HG02678 (cell line): ENCODE measurements around the gene BAK1.

Experiments
- ATAC-seq: cut with Tn5 transposase; IDR thresholded peaks from one replicate; pipeline ENCODE4 v1.9.1; 2021; ENCODE audit warnings: mild to moderate bottlenecking, moderate library complexity; ENCODE audit not compliant: unreplicated experiment

Gene BAK1

DNA sequence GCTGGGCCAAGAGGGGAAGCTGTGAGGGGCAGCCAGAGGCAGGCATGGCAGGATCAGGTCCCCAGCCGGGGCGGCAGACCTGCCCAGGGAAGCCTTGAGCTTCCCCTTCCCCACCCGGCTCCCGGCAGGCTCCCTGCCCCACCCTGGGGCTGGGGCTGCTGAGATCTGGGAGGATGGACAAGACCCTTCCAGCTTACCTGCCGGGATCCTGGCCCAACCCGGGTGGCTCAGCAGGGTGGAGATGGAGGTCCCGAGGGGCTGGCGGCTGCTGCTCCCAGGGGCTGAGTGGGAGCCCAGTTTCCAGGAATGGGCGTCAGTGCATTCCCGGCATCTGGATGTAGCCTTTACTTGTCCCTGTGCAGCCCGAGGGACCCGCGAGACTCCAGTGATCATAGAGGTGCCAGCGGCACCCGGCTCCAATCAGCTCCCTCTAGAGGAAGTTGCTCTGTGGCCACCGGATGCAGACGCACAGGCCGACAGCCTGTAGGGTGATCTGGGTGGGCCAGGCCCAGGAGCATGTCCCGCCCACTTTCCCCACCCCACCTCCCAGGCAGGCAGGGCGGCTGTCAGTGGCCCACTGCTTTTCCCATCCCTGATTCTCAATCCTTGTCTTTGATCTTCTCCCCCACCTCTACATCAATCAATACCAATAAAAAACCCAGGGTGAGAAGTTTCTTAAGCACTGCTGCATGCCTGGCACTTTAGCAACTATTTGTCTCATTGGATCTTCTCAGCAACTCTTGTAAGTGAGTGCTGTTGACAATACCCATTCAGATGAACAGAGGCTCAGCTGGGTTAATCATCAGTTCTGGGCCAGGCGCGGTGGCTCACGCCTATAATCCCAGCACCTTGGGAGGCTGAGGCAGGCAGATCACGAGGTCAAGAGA lies at the start of gene BAK1:
TSS of gene BAK1 (minus strand) at position 449 of the 887 bp plus-strand sequence. CDS start 2,672 bp downstream, outside the sequence.
- ATAC-seq: peak; percentile 96

DNA sequence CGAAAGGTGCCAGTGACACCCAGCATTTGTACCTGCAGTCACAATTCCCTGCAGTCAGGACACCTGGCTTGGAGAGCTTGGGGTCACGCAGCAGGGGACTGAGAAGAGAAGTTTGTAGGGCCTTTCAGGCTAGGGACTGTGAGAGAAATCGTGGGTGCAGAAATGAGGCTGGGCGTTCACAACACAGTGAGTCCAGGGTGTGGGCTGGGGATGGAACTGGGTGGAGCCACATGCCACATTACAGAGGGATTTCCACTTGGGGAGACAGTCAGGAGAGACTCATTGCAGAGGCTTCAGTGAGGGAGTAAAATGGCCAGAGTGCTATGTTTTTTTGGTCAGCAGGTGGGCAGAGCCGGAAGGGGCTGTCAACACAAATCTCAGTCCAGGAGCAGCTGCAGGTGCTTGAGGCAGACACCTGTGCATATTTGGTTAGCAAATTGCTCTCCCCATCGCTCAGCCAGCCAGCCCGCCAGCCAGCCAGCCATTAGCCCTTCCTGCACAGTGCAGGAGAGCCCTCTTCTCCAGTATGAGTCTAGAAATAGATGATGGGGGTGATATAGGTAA lies 48.4 kb upstream of the BAK1 start:
- ATAC-seq: no peak

- ATAC-seq: no peak
Observed at GRCh38 chr6:33627876-33628275, 47.8 kb upstream of the BAK1 start.

GRCh38 chr6:33624856-33625255 lies 44.8 kb upstream of the BAK1 start:
- ATAC-seq: no peak

DNA sequence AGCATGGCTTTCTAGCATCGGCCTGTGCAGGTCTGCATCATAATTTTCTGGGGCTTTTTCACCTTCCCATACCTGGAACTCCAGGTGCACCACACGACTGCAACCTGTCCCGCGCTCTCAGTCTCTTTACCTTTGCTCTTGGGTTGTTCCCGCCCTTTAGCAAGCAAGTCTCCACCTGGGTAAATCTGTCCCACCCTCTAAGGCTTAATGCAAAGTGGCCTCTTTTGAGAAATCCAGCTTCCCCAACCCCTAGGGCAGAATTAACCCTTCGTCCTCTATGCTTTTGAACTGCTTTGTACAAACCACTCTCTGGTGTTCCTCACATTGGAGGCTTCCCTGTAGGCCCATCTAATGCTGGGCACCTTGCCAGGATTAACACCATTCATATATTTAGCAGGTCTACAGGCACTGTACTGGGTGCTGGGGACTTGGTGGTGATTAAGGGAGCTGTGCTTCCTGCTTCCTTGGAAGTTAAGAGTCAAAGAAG lies 43.9 kb upstream of the BAK1 start:
- no peak for ATAC-seq

DNA sequence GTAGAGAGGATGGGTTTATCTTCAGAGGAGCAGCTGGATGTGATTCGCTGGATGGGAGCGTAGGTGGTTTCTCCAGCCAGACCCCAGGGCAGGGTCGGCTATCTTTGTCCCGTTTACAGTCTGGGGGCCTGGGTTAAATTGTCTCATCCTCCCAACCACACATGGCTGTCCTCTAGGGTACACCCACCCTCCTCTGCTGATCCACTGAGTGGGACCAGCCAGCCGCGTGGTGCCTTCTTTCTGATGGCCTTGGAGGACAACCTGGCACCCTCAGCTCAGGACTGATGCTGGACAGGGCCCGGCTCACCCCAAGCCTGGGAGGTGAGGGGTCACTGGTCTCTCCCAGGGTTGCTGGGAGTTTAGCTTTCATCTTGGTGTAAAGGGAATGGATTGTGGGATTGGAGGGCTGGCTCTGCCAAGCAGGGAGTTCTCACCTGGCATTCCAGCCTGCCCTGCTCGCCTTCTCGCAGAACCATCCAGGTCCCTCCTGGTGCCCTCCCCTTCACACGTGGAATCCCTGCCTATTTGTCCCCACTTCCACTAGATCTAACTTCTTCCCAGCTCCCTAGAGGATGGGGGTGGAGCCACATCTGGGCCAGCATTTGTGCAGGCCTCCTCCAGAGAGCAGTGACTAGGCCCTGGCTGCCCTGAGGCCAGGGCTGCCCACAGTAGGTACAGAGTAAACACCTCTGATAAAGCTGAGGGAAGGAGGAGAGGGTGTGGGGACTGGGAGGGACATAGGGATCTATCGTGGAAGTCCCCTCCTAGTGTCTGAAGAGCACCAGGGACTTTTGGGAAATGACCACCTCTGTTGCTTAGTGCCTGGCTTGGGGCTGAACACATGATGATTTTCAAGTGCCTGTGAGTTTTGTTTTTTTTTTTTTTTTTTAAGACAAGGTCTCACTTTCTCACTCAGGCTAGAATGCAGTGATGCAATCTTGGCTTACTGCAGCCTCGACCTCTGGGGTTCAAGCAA lies 42.7 kb upstream of the BAK1 start:
- ATAC-seq: no peak

DNA sequence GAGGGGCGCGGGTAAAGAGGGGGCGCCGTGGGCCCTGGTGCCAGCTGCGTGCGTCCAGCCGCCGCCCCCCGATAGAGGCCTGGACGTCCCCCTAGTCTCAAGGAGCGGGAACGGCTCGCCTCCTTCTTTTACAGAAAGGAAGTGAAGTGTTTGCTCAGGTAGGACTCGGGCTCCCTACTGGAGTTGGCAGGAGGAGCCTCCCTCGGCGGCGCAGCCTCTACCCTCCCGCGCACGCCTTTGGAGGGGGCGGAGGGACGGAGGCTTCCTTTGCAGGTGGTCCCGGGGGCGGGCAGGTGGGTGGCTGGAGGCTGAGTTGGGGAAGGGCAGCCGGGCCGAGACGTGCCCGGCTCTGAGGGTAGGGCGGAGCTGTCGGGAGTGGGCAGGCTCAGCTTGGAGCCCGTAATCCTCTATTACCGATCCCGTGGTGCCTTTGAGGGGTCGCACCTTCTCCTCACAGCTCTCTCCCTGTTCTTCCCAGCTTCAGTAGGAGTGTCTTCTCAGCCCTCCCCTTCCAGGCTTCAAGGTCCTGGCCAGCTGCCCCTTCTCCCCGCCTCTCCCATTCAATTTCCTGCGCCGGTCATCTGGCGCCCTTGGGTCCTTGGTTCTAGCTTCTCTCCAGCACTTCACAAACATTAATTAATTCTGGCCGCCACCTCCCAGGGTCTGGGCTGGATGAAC lies 41.8 kb upstream of the BAK1 start:
- peak; percentile 20 for ATAC-seq

GRCh38 chr6:33620856-33621710 lies 41.0 kb upstream of the BAK1 start, which contains the start of gene ITPR3:
TSS of gene ITPR3 (plus strand) at chr6:33621322. CDS start at chr6:33621603, 281 bp downstream.
- ATAC-seq: peak; percentile 69

GRCh38 chr6:33620158-33620855 lies 40.2 kb upstream of the BAK1 start:
- no peak for ATAC-seq

GRCh38 chr6:33619166-33619840 lies 39.2 kb upstream of the BAK1 start:
- ATAC-seq: no peak

DNA sequence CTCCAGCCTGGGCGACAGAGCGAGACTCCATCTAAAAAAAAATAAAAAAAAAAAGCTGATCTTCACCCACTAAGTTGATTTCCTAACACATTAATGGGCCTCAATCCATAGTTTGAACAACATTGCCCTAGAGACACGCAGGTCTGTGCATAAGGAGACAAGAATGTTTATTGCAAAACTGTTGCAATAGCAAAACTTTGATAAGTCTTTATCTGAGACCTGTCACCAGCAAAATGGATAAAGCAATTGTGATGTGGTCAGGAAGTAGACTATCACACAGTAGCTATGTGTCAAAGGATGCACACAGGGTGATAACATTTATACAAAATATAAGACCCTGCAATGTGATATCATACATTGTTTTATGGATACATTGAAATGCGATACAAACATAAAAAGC lies 36.8 kb upstream of the BAK1 start:
- ATAC-seq: no peak

DNA sequence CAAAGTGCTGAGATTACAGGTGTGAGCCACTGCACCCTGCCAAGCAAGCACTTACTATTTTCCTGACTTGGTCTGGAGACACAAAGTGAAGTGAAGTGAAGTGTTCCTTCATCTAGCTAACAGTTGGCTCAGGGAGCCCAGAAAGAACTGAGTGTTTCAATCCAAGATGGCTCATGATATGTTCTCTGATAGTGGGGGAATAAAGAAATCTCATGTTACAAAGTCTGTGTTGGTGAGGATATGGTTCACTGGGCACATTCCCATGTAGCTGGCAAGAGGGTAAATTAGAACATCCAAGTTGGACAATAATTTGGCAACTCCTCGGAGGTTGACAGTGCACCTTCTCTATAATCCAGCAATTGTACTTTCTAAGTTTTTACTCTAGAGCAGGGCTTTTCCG lies 36.0 kb upstream of the BAK1 start:
- no peak for ATAC-seq

GRCh38 chr6:33613795-33614168 lies 33.7 kb upstream of the BAK1 start:
- no peak for ATAC-seq

DNA sequence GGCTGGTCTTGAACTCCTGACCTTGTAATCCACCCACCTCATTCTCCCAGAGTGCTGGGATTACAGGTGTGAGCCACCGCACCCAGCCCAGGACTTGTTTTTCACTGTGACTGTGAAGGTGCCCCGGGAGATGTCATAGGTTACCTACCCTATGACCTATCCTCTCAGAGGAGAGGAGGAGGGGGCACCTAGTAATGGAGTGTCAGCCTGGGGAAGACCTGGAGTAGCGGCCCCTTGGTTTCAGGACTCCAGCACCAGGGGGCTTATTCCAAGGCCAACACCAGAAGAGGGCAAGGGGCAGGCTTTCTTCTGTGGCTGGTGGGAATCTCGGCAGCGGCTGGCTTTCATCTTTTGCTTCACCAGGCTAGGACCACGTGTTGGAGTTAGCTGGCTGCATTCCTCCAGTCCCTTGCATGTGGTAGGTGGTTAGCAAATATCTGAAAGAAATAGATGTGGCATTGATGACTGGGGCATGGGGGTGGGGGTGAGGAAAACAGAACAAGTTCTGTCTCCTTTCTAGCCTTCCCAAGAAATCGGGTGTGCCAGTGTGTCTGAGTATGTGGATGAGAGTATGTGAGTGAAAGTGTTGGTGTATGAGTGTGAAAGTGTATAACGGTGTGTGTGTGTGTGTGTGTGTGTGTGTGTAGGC lies 33.2 kb upstream of the BAK1 start:
- ATAC-seq: no peak

DNA sequence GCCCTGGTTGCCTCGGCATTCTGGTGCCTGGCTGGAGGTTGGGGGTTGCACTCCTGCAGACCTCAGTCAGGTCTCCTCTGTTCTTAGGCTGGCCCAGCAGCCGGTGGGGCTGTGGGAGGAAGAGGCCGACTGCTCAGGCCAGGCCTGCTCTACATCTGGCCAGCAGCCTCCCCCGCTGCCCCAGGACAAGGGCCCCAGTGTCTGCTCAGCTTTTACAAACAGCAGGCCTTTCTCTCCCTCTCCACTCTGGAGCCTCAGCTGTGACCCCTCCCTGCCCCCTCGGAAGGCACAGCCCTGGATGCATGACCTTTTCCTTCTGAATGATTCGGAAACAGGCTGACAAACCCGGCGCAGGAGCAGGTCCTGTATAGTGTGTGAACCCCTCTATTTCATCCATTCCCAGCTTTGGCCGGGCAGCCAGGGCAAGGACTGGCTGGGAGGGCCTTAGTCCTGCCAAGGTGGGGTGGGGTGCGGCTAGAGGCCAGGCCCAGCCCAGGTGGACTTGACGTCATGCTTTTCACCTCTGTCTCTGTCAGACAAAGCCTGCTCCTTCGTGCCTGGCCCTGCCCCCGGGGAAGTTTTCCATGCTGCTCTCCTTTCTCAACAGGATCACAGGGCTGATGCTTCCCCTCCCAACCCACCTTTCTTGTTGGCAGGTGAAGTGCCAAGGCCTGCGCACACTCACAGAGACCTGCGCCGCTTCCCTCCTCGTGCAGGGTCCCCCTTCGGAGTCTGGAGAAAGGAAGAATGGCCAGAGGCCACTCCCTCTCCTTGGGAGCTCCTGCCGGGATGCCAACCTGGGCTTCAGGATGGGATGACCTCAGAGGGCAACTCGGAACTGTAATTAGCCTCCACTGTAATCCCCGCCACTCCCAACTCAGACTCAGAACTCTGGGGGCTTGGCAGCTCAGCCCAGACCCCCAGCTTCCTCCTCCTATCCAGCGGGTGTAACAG lies 31.0 kb upstream of the BAK1 start:
- no peak for ATAC-seq

DNA sequence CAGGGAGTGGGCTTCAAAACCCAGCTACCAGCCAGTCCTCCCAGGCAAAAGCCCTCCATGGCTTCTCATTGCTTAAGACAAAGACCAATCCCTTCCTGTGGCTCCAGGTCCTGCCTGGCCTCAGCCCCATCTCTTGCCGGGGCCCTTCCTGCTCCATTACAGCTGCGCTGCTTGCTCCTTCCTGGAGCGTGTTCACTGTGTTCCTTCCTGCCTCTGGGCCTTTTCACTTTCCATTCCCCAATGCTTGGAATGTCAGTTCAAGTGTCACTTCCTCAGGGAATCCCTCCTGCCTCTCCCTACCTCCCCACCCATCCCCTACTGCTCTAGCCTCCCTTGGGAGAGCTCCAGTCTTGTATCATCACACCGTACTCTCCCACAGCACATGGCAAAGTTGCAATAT lies 30.0 kb upstream of the BAK1 start:
- no peak for ATAC-seq

- no peak for ATAC-seq
Observed at GRCh38 chr6:33609528-33609927, 29.5 kb upstream of the BAK1 start.
